ENCODE results near the gene CELF2. TPM values are rescaled to one million over a fixed set of nuclear protein-coding genes. Genes with fewer than 3 reads are reported as not detected.

Gene CELF2
- total and polyA plus RNA-seq, 2 donors from 2014 or later: 1.7 to 39.2 TPM

GRCh38 chr10:11080564-11080984 lies 62.9 kb downstream of the CELF2 start:
- no peak for DNase-seq
- TF ChIP-seq, protein P1, sequence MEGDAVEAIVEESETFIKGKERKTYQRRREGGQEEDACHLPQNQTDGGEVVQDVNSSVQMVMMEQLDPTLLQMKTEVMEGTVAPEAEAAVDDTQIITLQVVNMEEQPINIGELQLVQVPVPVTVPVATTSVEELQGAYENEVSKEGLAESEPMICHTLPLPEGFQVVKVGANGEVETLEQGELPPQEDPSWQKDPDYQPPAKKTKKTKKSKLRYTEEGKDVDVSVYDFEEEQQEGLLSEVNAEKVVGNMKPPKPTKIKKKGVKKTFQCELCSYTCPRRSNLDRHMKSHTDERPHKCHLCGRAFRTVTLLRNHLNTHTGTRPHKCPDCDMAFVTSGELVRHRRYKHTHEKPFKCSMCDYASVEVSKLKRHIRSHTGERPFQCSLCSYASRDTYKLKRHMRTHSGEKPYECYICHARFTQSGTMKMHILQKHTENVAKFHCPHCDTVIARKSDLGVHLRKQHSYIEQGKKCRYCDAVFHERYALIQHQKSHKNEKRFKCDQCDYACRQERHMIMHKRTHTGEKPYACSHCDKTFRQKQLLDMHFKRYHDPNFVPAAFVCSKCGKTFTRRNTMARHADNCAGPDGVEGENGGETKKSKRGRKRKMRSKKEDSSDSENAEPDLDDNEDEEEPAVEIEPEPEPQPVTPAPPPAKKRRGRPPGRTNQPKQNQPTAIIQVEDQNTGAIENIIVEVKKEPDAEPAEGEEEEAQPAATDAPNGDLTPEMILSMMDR (IDR thresholded peaks at IDR 0.05; ENCODE audit: borderline replicate concordance, extremely low read depth, insufficient read depth): no peak
- no peaks in the 10 kb centered on the region for H3K9me3 ChIP-seq (ENCODE audit: control insufficient read depth in 2 of 3, insufficient read depth in 1 of 3, low read length in 3 of 3)
- H3K9ac ChIP-seq (ENCODE audit: low read length in 3 of 3): no peak overlapping the region
- intact Hi-C loops (cut with DNase I): no loop called here
- H3K4me3 ChIP-seq (ENCODE audit: low read length in 3 of 3): no peak overlapping the region
- no peaks in the 10 kb centered on the region for H3K4me1 ChIP-seq (ENCODE audit: control insufficient read depth in 2 of 3, insufficient read depth in 2 of 3, low read depth in 1 of 3, low read length in 3 of 3)
- no peaks in the 10 kb centered on the region for H3K27me3 ChIP-seq (ENCODE audit: control insufficient read depth, insufficient read depth, low read length)
- no peak overlapping the region for H3K27ac ChIP-seq (ENCODE audit: low read depth in 2 of 2, low read length in 2 of 2)
- FAIRE-seq: no peak
- no peaks in the 10 kb centered on the region for H3K36me3 ChIP-seq (ENCODE audit: control insufficient read depth in 2 of 3, insufficient read depth in 3 of 3, low read length in 3 of 3)

GRCh38 chr10:11081408-11081807 lies 63.7 kb downstream of the CELF2 start:
- FAIRE-seq: no peak
- TF ChIP-seq, protein P1 (IDR thresholded peaks at IDR 0.05; ENCODE audit: borderline replicate concordance, extremely low read depth, insufficient read depth): no peak
- no peak overlapping the region for H3K27ac ChIP-seq (ENCODE audit: low read depth in 2 of 2, low read length in 2 of 2)
- no peaks in the 10 kb centered on the region for H3K36me3 ChIP-seq (ENCODE audit: control insufficient read depth in 2 of 3, insufficient read depth in 3 of 3, low read length in 3 of 3)
- intact Hi-C loops (cut with DNase I): no loop called here
- H3K9ac ChIP-seq (ENCODE audit: low read length in 3 of 3): no peak overlapping the region
- no peak for DNase-seq
- no peaks in the 10 kb centered on the region for H3K4me1 ChIP-seq (ENCODE audit: control insufficient read depth in 2 of 3, insufficient read depth in 2 of 3, low read depth in 1 of 3, low read length in 3 of 3)
- H3K27me3 ChIP-seq (ENCODE audit: control insufficient read depth, insufficient read depth, low read length): no peaks in the 10 kb centered on the region
- H3K9me3 ChIP-seq (ENCODE audit: control insufficient read depth in 2 of 3, insufficient read depth in 1 of 3, low read length in 3 of 3): no peaks in the 10 kb centered on the region
- H3K4me3 ChIP-seq (ENCODE audit: low read length in 3 of 3): no peak overlapping the region

GRCh38 chr10:11082526-11082925 lies 64.9 kb downstream of the CELF2 start:
- H3K36me3 ChIP-seq (ENCODE audit: control insufficient read depth in 2 of 3, insufficient read depth in 3 of 3, low read length in 3 of 3): no peaks in the 10 kb centered on the region
- no peak overlapping the region for H3K4me3 ChIP-seq (ENCODE audit: low read length in 3 of 3)
- H3K4me1 ChIP-seq (ENCODE audit: control insufficient read depth in 2 of 3, insufficient read depth in 2 of 3, low read depth in 1 of 3, low read length in 3 of 3): no peaks in the 10 kb centered on the region
- TF ChIP-seq, protein P1 (IDR thresholded peaks at IDR 0.05; ENCODE audit: borderline replicate concordance, extremely low read depth, insufficient read depth): no peak
- DNase-seq (no peak), FAIRE-seq (no peak)
- H3K9ac ChIP-seq (ENCODE audit: low read length in 3 of 3): no peak overlapping the region
- no peaks in the 10 kb centered on the region for H3K9me3 ChIP-seq (ENCODE audit: control insufficient read depth in 2 of 3, insufficient read depth in 1 of 3, low read length in 3 of 3)
- no peaks in the 10 kb centered on the region for H3K27me3 ChIP-seq (ENCODE audit: control insufficient read depth, insufficient read depth, low read length)
- H3K27ac ChIP-seq (ENCODE audit: low read depth in 2 of 2, low read length in 2 of 2): no peak overlapping the region
- intact Hi-C loops (cut with DNase I): no loop called here

GRCh38 chr10:11083051-11083450 lies 65.4 kb downstream of the CELF2 start:
- DNase-seq: no peak
- H3K4me1 ChIP-seq (ENCODE audit: control insufficient read depth in 2 of 3, insufficient read depth in 2 of 3, low read depth in 1 of 3, low read length in 3 of 3): no peaks in the 10 kb centered on the region
- intact Hi-C loops (cut with DNase I): no loop called here

More at GRCh38 chr10:11083051-11083450, 65.4 kb downstream of the CELF2 start:
- Histone ChIP-seq H3K27ac (ENCODE audit: low read depth in 2 of 2, low read length in 2 of 2) (no peak overlapping the region), H3K9ac (ENCODE audit: low read length in 3 of 3) (no peak overlapping the region), H3K36me3 (ENCODE audit: control insufficient read depth in 2 of 3, insufficient read depth in 3 of 3, low read length in 3 of 3) (no peaks in the 10 kb centered on the region), H3K27me3 (ENCODE audit: control insufficient read depth, insufficient read depth, low read length) (no peaks in the 10 kb centered on the region), H3K4me3 (ENCODE audit: low read length in 3 of 3) (no peak overlapping the region), H3K9me3 (ENCODE audit: control insufficient read depth in 2 of 3, insufficient read depth in 1 of 3, low read length in 3 of 3) (no peaks in the 10 kb centered on the region)
- TF ChIP-seq, protein P1 (IDR thresholded peaks at IDR 0.05; ENCODE audit: borderline replicate concordance, extremely low read depth, insufficient read depth): no peak
- FAIRE-seq: no peak

Data from kidney (tissue), 14 donors.